Transverse colon (tissue), 4 donors: Measurements from ENCODE around the gene HERC2. TPM values are rescaled to one million over a fixed set of nuclear protein-coding genes. Genes with fewer than 3 reads are reported as not detected.

Source experiments
- DNase-seq: peaks from one replicate; pipeline ENCODE4 v3.0.0-alpha.2; 2019
- H3K27ac ChIP-seq, 4 donors: fragments of 200-600 bp; sonication (generic); 2 replicates each; pipeline ENCODE4 v1.5.1; 2016 to 2018; ENCODE audit warnings: inconsistent platforms in 4 of 4
- H3K27me3 ChIP-seq: fragments of 200-600 bp; sonication (generic); 2 replicates; pipeline ENCODE4 v1.5.1; 2017; ENCODE audit warnings: inconsistent platforms
- H3K36me3 ChIP-seq, 4 donors: fragments of 200-600 bp; sonication (generic); 2 replicates each; pipeline ENCODE4 v1.5.1; 2017 to 2019; ENCODE audit warnings: inconsistent platforms in 4 of 4
- H3K4me1 ChIP-seq, 4 donors: fragments of 200-600 bp; sonication (generic); 2 replicates each; pipeline ENCODE4 v1.5.1; 2017 to 2020; ENCODE audit warnings: inconsistent platforms in 4 of 4
- H3K4me3 ChIP-seq, 4 donors: fragments of 200-600 bp; sonication (generic); 1 replicate in 1 of 4; 2 replicates in 3 of 4; pipeline versions ENCODE4 v1.5.1 to v1.6.1; 2017 to 2019; ENCODE audit warnings: inconsistent platforms in 4 of 4
- H3K9me3 ChIP-seq, 2 donors: fragments of 200-600 bp; sonication (generic); 2 replicates each; pipeline ENCODE4 v1.5.1; 2017 to 2019; ENCODE audit warnings: inconsistent platforms in 2 of 2
- EP300 ChIP-seq: sonication (generic); formaldehyde crosslinking; IDR thresholded peaks from one replicate; pipeline ENCODE4 v1.6.1; 2017; ENCODE audit warnings: antibody characterized with exemption, low read depth
- POLR2A ChIP-seq: fragments of 450-650 bp; IDR thresholded peaks from one replicate; pipeline ENCODE4 v1.6.1; 2016; ENCODE audit warnings: antibody characterized with exemption, mild to moderate bottlenecking, moderate library complexity
- POLR2AphosphoS5 ChIP-seq, 3 donors: sonication (generic); formaldehyde crosslinking; IDR thresholded peaks; one replicate each; pipeline ENCODE4 v1.6.1; 2016; ENCODE audit warnings: antibody characterized with exemption in 3 of 3
- WGBS, 2 donors: methylation state at CpG; one replicate each; pipeline ENCODE4 v1.1.5; 2018; ENCODE audit warnings: low coverage in 1 of 2; 5-methylcytosine and 5-hydroxymethylcytosine counted together
- in situ Hi-C, 4 donors: fragments of 200-750 bp; cut with MboI; loops; one replicate each; pipeline versions ENCODE4 v1.15.0 to v1.15.1; 2017; ENCODE audit warnings: low sequenced_read_pairs in 3 of 4, low pct_ligation_motif_present in 1 of 4, low pct_unique_long_range_greater_than_20kb in 1 of 4
- intact Hi-C: fragments of 100-400 bp; cut with DNase I; formaldehyde crosslinking; loops from one replicate; pipeline ENCODE4 v1.15.1; 2023; ENCODE audit warnings: low total_unique reads
- total RNA-seq, 4 donors: library from RNA; depleted of rRNA; stranded (reverse); fragments of >200 nt; gene quantifications; one replicate each; pipeline ENCODE4 v1.1.0, GENCODE V29; 2016
- TF ChIP-seq, protein P1 (sequence below), 5 experiments: fragments of 200-600 bp in 3 of 5; fragments of 450-650 bp in 2 of 5; sonication (generic) in 3 of 5; IDR thresholded peaks; 1 replicate in 2 of 5; 2 replicates in 3 of 5; pipeline ENCODE4 v1.5.1; 2016 to 2017; ENCODE audit warnings: antibody characterized with exemption in 5 of 5, inconsistent platforms in 3 of 5, mild to moderate bottlenecking in 2 of 5, moderate library complexity in 1 of 5

HERC2 gene
- total RNA-seq, 4 donors from 2014 or later = 64.9 to 182 (median 83.7) TPM

DNA sequence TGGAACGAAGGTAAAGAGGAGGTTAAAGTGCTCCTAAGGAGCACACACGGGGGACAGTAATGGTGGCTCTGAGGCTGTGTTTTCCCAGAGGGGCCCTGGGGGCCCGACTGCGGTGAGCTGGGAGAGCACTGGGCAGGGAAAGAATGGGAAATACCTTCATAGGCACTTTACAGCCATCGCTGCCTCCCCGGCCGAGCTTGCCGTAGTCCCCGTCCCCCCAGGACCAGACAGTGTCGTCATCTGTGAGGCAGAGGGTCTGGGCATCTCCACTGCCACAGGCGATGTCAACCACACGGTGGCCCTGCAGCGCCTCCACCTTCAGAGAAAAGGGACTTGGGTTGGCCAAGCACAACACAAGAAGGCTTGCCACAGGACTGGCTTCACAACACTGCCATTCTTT lies 190.0 kb downstream of the HERC2 start:
- in situ Hi-C loops (no loop called here), intact Hi-C loops (no loop called here)
- H3K4me1 ChIP-seq = no peaks in the 10 kb centered on the region
- H3K27me3 ChIP-seq = no peaks in the 10 kb centered on the region
- no peak for TF ChIP-seq EP300
- no peak for TF ChIP-seq POLR2AphosphoS5 (IDR thresholded peaks at IDR 0.05)
- TF ChIP-seq, protein P1, sequence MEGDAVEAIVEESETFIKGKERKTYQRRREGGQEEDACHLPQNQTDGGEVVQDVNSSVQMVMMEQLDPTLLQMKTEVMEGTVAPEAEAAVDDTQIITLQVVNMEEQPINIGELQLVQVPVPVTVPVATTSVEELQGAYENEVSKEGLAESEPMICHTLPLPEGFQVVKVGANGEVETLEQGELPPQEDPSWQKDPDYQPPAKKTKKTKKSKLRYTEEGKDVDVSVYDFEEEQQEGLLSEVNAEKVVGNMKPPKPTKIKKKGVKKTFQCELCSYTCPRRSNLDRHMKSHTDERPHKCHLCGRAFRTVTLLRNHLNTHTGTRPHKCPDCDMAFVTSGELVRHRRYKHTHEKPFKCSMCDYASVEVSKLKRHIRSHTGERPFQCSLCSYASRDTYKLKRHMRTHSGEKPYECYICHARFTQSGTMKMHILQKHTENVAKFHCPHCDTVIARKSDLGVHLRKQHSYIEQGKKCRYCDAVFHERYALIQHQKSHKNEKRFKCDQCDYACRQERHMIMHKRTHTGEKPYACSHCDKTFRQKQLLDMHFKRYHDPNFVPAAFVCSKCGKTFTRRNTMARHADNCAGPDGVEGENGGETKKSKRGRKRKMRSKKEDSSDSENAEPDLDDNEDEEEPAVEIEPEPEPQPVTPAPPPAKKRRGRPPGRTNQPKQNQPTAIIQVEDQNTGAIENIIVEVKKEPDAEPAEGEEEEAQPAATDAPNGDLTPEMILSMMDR (IDR thresholded peaks at IDR 0.05) = no peak
- TF ChIP-seq POLR2A = no peak
- no peak overlapping the region for H3K4me3 ChIP-seq
- DNase-seq = no peak
- H3K9me3 ChIP-seq = no peaks in the 10 kb centered on the region
- H3K27ac ChIP-seq = no peak overlapping the region
- 87% methylated on average over 13 of the region's 13 CpGs; no CpG with 5 or more reads in 1 of the 2 donors for WGBS, 2 donors
- H3K36me3 ChIP-seq = peaks cover 0 to 20% (median 5%) of the 10 kb centered on the region in 4 donors

DNA sequence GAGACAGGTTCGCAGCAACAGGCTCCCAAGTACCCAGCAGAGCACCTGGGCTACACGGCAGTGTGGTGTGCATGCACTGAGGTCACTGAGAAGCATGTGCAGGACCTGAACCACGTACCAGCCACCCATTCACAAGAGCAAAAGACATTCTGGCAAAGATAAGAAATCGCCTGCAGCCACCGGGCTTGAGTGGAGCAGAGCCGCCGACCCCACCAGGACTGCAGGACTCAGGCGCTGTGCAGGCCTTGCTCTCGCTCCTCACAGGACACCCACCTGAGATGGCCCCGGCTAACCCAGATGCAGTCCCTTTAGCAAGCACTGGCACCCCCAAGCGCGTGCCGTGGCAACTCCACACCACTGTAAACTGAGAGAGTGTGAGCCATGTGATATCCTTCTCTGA lies 190.6 kb downstream of the HERC2 start:
- Histone ChIP-seq H3K36me3 (peaks cover 0 to 20% (median 5%) of the 10 kb centered on the region in 4 donors), H3K4me3 (no peak overlapping the region), H3K9me3 (no peaks in the 10 kb centered on the region), H3K27me3 (no peaks in the 10 kb centered on the region), H3K27ac (no peak overlapping the region), H3K4me1 (no peaks in the 10 kb centered on the region)
- TF ChIP-seq, protein P1 (IDR thresholded peaks at IDR 0.05) = no peak
- TF ChIP-seq POLR2AphosphoS5 (IDR thresholded peaks at IDR 0.05) = no peak
- no peak for TF ChIP-seq EP300
- no peak for TF ChIP-seq POLR2A
- intact Hi-C loops (no loop called here), in situ Hi-C loops (no loop called here)
- 97% methylated on average over 5 of the region's 13 CpGs; no CpG with 5 or more reads in 1 of the 2 donors for WGBS, 2 donors
- DNase-seq = no peak

DNA sequence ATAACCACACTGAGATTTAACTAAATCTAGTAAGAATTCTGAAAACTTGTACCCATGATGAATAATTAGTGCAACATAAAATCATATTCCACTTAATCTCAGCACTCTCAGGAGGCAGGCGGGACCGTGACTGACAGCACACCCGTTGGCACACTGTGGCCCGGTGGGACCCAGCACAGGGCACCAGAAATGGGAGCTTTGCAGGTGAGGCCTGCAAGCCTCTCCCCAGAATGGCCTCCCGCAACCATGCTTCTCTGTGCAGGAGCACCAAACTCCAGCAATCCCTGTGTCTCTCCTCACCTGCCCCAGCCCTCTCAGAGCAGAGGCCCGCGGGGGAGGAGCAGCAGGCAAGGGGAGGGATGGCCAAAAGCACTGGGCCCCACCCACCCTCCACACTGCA lies 191.3 kb downstream of the HERC2 start:
- 90% methylated on average over 7 of the region's 7 CpGs; no CpG with 5 or more reads in 1 of the 2 donors for WGBS, 2 donors
- intact Hi-C loops = no loop called here
- no peak for TF ChIP-seq POLR2AphosphoS5 (IDR thresholded peaks at IDR 0.05)
- TF ChIP-seq EP300 = no peak
- H3K36me3 ChIP-seq = peaks cover 0 to 20% (median 5%) of the 10 kb centered on the region in 4 donors
- H3K9me3 ChIP-seq = no peaks in the 10 kb centered on the region
- no peak overlapping the region for H3K27ac ChIP-seq
- no peaks in the 10 kb centered on the region for H3K4me1 ChIP-seq
- no peaks in the 10 kb centered on the region for H3K27me3 ChIP-seq
- no peak overlapping the region for H3K4me3 ChIP-seq
- no peak for DNase-seq
- in situ Hi-C loops = no loop called here

GRCh38 chr15:28129231-28129848 lies 192.6 kb downstream of the HERC2 start:
- in situ Hi-C loops (loop anchor here in 1 of 4 donors (10.0 kb wide), 1 partner anchor 105 kb away; no protein-coding TSS in a partner anchor), intact Hi-C loops (no loop called here)
- H3K4me3 ChIP-seq = no peak overlapping the region
- H3K4me1 ChIP-seq = no peaks in the 10 kb centered on the region
- no peak overlapping the region for H3K27ac ChIP-seq
- H3K27me3 ChIP-seq = no peaks in the 10 kb centered on the region
- H3K36me3 ChIP-seq = peaks cover 0 to 20% (median 5%) of the 10 kb centered on the region in 4 donors
- TF ChIP-seq POLR2A = no peak
- TF ChIP-seq POLR2AphosphoS5 (IDR thresholded peaks at IDR 0.05) = no peak
- TF ChIP-seq, protein P1 (IDR thresholded peaks at IDR 0.05) = no peak
- TF ChIP-seq EP300 = no peak
- no peaks in the 10 kb centered on the region for H3K9me3 ChIP-seq
- DNase-seq = no peak
- WGBS, 2 donors = 83 to 93% methylated on average over 1 to 9 of the region's 9 CpGs
